ENCODE data around the gene LUC7L.
"Not testable (repeated sequence)": the region's sequence is repeated elsewhere in the genome, so short reads cannot be mapped to it uniquely, and the experiment has no call there.

Gene LUC7L

GRCh38 chr16:164134-164823 is 65.0 kb downstream of the LUC7L start:
- not testable (repeated sequence) for DNase-seq

DNA sequence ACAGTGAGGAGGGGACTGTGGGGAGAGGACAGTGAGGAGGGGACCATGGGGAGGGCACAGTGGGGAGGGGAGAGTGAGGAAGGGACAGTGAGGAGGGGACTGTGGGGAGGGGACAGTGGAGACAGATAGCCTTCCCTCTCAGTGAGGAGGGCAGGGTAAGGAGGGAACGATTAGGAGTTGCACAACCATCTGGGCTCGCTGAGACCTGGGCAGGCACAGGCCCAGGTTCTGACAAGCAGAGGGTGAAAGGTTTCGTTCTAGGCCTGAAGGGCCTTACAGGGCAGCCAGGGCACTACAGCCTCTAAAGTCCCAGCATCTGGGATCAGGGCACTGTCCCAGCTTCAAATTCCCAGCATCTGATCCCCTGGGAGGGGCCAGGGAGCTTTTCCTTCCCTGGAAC is 65.6 kb downstream of the LUC7L start:
- not testable (repeated sequence) for DNase-seq

DNA sequence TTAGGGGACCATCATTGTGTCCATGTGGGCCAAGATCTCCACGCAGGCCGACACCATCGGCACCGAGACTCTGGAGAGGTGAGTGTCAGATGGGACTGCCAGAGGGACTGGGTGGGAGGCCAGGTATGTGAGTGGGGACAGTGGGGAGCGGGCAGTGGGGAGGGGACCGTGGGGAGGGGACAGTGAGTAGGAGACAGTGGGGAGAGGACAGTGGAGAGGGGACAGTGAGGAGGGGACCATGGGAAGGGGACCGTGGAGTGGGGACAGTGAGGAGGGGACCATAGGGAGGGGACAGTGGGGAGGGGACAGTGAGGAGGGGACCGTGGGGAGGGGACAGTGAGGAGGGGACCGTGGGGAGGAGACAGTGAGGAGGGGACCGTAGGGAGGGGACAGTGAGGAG is 66.1 kb downstream of the LUC7L start:
- not testable (repeated sequence) for DNase-seq

- no peak for DNase-seq
Observed at GRCh38 chr16:162271-162991, 66.8 kb downstream of the LUC7L start.

GRCh38 chr16:160691-161190 is 68.5 kb downstream of the LUC7L start:
- no peak for DNase-seq

DNA sequence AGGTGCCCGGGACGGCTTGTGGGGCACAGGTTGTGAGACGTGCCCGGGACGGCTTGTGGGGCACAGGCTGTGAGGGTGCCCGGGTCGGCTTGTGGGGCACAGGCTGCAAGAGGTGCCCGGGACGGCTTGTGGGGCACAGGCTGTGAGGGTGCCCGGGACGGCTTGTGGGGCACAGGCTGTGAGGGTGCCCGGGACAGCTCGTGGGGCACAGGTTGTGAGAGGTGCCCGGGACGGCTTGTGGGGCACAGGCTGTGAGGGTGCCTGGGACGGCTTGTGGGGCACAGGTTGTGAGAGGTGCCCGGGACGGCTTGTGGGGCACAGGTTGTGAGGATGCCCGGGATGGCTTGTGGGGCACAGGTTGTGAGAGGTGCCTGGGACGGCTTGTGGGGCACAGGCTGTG is 69.0 kb downstream of the LUC7L start:
- DNase-seq: not testable (repeated sequence)

DNA sequence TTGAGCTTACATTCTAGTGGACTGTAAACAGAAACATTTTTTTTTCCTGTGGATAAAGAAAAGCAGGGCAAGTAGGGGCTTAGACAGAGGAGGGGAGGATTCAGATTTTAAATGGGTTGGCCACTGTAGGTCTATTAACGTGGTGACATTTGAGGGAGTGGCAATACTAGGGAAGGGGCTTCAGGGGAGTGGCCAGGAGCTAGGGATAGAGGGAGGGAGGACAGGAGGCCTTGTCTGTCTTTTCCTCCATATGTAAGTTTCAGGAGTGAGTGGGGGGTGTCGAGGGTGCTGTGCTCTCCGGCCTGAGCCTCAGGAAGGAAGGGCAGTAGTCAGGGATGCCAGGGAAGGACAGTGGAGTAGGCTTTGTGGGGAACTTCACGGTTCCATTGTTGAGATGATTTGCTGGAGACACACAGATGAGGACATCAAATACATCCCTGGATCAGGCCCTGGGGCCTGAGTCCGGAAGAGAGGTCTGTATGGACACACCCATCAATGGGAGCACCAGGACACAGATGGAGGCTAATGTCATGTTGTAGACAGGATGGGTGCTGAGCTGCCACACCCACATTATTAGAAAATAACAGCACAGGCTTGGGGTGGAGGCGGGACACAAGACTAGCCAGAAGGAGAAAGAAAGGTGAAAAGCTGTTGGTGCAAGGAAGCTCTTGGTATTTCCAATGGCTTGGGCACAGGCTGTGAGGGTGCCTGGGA is 70.0 kb downstream of the LUC7L start:
- DNase-seq: no peak

GRCh38 chr16:155031-155398 is 74.2 kb downstream of the LUC7L start:
- no peak for DNase-seq

GRCh38 chr16:154217-155030 is 74.8 kb downstream of the LUC7L start:
- DNase-seq: no peak

DNA sequence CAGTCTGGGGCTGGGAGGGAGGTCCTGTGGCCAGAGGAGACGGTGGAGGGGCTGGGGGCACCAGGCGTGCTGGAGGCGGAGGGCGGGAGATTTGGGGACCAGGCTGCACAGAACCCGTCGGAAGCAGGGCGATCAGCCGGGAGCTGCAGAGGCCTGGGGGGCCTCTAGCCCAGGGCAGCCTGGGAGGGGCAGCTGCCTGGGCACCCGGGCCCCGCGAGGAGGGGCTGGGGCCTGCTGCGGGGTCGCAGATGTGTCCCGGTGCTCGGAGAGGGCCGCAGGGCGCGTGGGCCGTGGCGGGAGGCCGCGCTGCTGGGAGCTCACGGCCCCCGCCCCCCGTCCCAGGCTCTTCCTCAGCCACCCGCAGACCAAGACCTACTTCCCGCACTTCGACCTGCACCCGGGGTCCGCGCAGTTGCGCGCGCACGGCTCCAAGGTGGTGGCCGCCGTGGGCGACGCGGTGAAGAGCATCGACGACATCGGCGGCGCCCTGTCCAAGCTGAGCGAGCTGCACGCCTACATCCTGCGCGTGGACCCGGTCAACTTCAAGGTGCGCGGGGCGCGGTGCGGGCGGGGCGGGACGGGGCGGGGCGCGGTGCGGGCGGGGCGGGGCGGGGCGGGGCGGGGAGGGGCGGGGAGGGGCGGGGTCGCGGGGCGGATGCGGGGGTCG is 75.6 kb downstream of the LUC7L start:
- not testable (repeated sequence) for DNase-seq

DNA sequence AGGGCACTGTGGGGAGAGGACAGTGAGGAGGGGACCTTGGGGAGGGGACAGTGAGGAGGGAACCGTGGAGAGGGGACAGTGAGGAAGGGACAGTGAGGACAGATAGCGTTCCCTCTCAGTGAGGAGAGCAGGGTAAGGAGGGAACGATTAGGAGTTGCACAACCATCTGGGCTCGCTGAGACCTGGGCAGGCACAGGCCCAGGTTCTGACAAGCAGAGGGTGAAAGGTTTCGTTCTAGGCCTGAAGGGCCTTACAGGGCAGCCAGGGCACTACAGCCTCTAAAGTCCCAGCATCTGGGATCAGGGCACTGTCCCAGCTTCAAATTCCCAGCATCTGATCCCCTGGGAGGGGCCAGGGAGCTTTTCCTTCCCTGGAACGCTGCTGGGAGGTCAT is 76.1 kb downstream of the LUC7L start:
- not testable (repeated sequence) for DNase-seq

DNA sequence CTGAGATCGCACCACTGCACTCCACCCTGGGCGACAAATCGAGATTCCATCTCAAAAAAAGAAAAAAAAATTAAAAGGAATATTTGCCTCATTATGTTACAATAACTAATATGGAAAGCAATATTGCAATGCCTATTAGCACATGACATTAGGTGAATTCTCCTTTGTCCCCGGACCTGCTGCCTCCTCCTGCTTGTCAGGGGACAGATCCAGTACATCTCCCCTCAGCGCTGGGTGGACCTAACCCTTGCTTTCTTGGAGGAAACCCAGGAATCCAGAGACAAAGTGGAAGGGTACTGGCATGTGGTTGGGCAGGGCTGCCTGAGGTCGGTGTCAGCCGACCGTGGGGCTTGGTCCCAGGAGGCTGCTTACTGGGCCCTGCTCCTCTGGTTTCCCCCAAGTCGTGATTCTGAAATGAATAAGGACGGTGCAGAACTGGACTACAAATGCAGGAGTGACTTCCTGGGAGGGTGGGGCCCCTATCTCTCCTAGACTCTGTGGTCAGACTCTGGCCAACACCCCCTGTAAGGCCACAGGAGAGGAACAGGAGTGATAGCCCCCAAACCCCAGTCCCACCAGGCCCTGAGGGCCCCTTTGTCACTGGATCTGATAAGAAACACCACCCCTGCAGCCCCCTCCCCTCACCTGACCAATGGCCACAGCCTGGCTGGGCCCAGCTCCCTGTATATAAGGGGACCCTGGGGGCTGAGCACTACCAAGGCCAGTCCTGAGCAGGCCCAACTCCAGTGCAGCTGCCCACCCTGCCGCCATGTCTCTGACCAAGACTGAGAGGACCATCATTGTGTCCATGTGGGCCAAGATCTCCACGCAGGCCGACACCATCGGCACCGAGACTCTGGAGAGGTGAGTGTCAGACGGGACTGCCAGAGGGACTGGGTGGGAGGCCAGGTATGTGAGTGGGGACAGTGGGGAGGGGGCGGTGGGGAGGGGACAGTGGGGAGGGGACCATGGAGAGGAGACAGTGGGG is 76.8 kb downstream of the LUC7L start, which contains the start of gene HBZ:
TSS of gene HBZ (plus strand) at position 504 of the 988 bp plus-strand sequence. CDS start at position 770, 266 bp downstream.
- DNase-seq: no peak

DNA sequence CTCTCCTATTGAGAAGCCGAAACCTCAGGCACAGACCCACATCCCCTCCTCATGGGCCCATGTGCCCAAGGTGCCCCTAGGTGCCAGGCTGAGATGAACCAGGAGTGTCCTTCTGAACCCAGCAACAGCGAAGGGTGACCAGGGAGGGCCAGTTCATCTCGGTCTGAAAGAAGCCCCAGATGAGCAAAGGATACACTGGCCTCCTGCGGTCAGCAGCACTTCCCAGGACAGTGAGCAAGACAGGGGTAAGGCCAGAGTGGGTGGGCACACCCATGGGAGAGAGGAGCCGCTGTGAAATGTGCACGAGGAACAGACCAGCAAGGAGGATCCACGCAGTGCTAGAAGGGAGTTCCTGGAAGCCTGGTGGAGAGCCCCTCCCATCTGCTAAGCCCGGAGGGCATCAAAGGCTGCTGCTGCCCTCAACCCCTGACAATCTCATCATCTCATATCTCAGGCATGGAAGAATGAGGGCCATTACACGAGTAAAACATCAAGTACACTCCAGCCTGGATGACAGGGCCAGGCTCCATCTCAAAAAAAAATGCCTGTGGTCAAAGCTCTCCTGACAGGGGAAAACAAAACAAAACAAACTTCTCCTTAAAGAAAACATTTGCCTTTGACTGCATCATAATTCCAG is 80.1 kb downstream of the LUC7L start:
- no peak for DNase-seq

GRCh38 chr16:146646-147045 is 82.6 kb downstream of the LUC7L start:
- no peak for DNase-seq

DNA sequence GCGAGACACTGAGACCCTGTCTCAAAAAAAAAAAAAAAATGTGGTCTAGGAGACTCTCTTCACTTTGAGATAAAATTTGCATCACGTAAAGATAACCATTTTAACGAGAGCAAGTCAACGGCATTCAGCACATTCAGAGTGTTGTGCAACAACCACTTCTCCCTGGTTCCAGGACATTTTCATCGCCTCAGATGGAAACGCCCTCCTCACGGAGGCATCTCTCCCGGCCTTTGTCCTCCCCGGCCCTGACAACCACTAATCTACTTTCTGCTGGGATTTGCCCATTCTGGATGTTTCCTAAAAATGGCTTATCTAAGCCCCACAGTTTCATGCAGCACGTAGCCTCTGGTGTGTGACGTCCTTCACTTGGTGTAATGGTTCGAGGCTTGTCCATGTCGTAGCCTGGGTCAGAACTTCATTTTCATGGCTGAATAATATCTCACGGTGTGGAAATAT is 84.4 kb downstream of the LUC7L start:
- DNase-seq: no peak

- DNase-seq: no peak
Observed at GRCh38 chr16:143456-143855, 85.8 kb downstream of the LUC7L start.

DNA sequence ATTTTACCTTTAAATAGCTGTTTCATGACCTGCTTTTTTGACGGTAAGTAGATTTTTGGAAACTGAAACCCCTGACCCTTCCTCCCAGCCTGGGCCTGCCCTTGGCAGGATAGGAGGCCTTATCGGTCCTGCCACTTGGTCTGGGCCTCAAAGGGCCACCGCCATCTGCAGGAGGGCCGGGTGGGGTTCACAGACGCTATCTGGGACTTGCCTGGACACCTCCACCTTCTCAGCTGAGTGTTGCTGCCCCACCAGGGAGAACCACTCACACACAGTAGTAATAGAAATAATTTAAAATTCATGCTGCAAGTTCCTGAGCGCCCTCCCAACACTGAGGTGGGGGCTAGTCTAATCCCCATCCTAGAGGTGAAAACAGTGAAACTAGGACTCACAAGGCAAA is 86.2 kb downstream of the LUC7L start:
- DNase-seq: no peak

GRCh38 chr16:142405-142967 is 86.8 kb downstream of the LUC7L start:
- no peak for DNase-seq

GRCh38 chr16:140175-140857 is 88.9 kb downstream of the LUC7L start:
- DNase-seq: no peak

Data from NCI-H1436 (cell line).